Activated CD4-positive, alpha-beta T cell treated with anti-CD3 and anti-CD28 coated beads, Interleukin-2, amount 50 U/mL, for 1 hour (primary cell): Measurements from ENCODE around the gene PIGW.

Experiments used
- DNase-seq: peaks from one replicate; pipeline ENCODE4 v3.0.0-alpha.2; 2020

The PIGW gene

DNA sequence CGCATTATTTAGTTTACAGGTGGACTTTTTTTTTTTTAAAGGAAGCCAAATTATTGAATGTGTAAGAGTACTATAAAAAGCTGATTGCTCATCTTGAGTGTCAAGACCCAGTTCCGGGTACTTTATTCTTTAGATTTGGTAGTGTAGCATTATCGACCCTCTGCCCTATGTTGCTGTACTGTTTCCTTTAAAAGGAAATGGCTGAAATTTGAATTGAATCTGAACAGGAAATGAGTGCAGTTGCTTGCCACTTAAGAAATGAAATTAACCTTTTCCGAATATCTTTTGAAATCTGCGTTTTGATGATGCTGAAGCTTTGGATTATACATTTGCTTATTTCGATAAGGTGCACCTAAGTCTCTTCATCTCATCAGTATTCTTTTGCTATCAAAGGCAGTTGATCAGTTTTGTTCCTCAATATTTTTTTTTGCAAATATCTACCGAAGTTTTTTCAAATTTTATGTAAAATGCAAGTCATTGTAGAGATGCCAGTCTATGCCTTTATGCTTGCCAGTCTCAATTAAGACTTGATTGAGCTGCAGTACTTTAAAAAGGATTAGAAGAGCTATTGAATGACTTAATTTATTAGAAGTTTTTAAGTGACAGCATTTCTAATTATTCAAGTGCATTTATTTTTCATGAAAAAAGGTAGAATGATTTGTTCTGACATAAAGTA is 11.8 kb downstream of the PIGW start:
- no peak for DNase-seq

DNA sequence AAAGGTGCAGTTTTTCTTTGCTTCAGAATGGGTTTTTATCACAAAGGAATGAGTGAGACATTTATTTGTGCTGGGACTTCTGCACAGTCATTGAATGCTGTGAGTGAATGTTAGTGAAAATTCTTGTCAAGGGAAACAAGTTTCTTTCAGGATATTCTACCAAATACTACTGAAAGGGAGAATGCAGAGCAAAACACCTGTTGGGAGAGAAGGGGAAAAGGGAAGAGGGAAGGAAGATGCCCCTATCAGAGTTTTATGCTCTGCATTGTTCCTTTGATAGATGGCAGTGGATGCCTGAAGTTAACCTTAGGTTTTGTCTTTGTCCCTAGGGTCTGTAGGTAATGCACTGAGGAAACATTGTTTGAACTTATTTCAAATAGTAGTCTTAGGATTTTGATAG is 13.0 kb downstream of the PIGW start:
- no peak for DNase-seq

DNA sequence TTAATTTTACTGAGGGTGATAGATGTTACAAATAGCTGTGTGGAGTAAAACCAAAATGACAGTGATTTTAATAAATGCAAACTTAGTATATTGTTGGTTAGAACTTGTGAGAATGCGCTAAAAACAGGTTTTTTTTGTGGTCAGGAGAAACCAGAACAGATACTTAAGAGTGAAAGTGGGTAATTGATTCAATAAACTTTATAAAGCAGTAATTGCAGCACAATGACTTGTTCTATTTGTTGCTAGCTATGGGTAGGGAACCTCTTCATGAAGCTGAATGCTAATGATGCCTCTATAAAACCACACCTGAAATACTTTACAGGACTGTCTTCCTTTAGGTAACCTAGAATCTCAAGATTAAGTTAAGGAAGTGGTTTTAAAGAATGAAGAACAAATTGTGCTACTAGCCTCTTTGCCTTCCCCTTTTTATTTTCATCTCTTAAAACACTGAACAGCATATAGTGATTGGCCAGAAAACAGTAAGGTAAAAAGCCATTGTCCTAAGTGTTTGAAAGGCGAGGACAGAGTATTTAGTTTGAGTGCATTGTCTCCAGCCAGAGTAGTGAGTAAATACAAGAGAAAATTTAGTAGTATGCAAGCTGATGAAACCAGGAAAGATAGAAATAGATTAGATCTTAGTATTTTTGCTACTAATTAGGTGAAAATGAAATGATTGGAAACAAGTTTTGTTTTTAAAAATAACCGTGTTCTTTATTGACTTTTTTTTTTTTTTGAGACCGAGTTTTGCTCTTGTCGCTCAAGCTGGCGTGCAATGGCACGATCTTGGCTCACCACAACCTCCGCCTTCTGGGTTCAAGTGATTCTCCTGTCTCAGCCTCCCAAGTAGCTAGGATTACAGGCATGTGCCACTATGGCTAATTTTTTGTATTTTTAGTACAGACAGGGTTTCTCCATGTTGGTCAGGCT is 16.0 kb downstream of the PIGW start:
- no peak for DNase-seq

DNA sequence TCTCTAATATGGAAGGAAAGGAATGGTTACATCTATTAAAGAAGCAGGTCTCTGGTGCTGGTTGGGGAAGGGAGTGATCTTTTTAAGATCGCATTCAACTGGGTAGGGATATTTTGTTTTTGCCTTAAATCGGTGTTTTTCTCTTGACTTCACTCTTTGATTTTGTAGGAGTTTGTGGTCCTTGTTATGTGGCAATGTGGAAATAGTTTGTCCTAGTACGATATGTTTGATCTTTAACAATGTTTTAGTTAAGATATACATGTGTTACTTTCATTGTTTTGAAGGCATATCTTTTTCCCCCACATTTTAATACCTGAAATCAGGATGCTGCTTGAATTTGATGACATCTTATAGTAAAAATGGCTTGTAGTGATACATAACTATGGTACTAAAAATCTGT is 18.7 kb downstream of the PIGW start:
- no peak for DNase-seq

DNA sequence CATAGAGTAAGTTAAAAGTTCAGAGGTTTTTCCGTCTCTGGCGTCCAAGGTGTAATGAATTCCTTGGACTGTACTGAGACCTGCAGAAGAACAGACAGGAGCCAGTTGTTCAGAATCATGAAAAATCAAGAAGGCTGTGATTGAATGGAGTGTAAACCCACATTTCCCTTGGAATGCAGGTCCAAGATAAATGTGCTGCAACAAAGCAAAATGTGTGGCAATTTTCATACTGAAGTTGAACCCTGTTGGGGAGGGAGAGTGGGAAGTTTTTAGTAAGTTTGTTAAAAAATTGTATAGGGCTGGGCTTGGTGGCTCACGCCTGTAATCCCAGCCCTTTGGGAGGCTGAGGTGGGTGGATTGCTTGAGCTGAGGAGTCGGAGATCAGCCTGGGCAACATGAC is 31.3 kb downstream of the PIGW start:
- DNase-seq: no peak

DNA sequence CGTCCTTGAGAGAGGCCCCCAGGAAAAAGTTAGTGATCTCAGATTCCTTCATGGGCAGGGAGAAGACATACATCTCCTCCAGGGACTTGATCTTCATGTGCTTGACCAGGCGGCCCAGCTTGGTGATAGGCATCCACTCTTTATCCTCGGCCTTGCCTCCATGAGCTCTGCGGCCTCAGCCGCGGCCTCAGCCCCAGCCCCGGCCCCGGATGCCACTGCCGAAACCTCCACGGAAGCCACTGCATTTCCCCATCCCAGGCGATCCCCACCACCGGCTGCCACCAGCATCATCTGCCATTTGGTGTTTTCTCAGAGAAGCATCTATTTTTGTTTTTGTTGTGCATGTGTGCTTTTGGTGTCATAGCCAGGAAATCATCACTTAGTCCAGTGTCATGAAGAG is 40.2 kb downstream of the PIGW start:
- DNase-seq: no peak

DNA sequence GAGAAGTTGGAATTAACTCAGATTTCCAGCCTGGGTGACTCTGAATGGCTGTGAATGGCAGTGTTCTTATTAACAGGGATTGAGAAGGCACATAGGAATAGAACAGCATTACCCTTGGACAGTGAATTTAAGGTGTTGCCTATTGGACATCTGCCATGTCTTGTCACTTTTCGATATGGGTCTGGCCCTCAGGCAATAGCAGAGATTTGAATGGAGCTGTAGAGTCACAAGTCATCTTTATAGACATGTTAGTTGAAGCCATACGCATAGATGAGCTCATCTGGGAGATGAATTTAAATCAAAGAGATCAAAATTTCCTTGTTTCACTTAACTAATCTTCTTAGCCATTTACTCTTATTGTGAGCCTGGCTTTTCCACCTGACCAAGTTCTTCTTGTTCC is 42.0 kb downstream of the PIGW start:
- no peak for DNase-seq

DNA sequence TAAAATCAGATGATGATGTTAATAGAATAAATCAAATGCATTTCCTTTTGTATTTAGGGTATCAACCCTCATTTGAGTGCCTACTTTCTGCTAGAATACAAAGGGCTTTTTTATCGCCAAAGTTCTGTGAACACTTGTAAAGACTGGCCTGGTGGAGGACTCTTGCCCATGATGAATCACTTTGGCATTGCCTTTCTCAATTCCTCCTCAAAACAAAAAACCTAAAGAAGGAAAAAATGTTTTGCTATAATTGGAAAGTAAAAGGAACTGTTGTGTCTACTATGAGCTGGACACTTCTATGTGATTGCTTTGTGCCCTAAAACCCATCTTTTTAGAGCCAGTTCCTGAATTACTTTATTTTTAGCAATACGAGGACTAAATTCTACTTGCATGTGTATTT is 43.9 kb downstream of the PIGW start:
- no peak for DNase-seq

DNA sequence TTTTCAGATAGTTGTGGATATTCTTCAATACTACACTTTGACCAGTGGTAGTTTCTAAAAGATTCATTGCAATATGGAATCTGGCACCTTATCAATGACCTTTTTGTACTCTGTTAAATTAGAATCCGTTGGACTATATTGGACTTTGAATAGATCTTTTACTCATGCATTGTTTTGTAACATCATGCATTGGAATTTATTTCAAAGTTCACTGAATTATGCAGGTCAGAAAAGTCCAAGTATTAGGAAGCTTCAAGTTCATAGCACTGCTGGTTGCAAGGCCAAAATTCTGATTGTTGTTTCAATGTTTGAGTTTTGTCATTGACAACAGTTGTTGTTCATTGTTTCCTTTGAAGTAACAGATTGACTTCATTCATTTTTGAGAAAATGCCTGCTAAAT is 49.0 kb downstream of the PIGW start:
- DNase-seq: no peak

DNA sequence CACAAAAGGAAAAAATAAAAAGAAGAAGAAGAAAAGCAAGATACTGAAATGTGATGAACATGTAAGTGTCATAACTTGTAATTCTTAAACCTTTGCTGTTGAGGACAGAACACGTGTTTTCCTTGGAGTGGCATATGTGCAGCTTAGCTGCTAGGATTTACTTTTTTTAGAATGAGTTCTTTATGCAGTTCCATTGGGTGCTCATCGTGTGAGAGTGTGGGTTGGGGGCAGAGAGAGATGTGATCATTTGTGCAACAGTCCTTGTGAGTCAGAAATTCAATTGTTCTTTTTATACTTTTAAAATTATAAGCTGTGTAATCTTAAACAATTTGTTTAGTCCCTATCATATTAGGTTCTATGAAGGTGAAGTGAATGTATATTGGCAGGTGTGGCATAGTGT is 51.4 kb downstream of the PIGW start:
- no peak for DNase-seq
